ENCODE data around the gene PDZK1IP1.
"Not testable (repeated sequence)": the region's sequence is repeated elsewhere in the genome, so short reads cannot be mapped to it uniquely, and the experiment has no call there.

PDZK1IP1 gene

GRCh38 chr1:47193496-47193895 is 3.7 kb upstream of the PDZK1IP1 start:
- not testable (repeated sequence) for DNase-seq

DNA sequence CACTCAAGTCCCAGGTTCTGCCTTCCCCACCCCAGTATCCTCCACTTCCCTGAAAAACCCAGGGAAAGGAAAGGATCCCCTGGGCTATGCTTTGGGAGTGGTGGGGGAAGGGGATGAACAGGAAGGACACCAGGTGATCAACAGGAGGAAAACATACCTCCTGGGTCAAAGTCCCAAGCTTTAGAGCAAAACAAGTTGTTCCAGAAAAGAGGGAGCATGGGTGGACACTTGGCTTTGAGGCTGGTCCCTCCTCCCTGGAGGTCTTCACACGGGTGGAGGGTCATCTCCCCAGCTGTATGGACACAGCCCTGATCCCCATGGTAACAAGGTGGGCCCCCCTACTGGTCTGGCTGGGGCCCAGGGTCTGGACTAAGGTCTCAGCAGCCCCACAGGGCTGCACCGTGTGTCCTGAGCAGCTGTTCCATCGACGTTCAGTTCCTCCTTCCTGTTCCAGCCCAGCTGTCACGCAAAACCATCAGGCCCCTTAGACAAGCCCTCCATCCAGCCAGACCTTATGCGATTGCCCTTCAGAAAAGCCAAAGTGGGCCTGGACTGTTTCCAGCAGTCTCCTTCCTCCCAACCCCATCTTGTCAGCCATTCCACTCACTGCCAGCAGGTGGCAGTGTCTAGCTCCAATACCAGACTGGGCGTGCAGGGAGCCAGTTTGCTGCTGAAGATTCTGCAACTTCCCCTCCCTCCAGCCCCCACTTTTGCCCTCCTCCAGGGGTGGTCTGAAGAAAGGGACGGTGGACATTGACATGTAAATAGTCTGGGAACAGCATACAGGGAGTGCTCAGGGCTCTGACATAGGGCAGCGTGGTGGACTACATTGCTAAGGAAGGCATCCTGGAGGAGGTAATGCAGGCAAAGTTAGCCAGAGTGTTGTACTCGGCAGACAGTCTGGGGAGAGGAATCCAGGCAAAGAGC is 2.9 kb upstream of the PDZK1IP1 start:
- DNase-seq: peak; percentile 88

- no peak for DNase-seq
These were observed 2.2 kb upstream of the PDZK1IP1 start for GRCh38 chr1:47191940-47192457.

DNA sequence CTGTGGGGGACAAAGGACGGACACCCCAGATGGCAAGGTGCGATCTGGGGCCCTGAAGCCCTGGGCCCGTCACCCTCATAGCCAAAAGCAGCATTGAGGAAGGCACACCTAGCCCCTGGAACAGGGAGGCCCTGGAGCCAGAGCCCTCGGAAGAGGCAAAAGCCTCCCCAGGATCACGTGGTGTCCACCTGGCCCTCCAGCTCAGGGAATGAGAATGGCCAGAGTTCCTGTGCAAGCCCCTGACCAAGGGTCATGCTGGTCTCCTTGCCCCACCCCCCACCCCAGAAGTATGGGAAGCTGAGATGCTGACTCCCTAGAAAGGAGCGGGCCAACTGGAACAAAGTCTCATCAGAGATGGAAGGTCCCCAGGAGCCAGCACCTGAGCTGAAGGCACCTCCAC is 1.0 kb upstream of the PDZK1IP1 start:
- DNase-seq: no peak

DNA sequence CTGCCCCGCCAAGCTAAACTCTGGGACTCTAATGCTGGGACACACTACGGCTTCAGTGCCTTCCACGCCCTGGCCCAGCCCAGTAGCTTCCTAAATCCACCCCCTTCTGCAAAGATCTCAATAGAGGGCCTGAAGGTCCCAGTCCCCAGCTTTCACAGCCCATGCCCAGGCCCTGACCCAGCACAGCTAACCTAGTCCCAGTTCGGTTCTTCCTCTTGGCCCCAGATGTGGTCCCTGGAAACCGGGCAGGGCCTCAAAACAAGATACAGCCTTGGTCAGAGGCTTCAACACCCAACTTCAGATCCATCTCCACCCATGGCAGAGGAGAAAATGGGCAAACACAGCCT is 646 bp upstream of the PDZK1IP1 start:
- DNase-seq: no peak

- DNase-seq: no peak
These were observed 748 bp downstream of the PDZK1IP1 start for GRCh38 chr1:47188791-47189785.

DNA sequence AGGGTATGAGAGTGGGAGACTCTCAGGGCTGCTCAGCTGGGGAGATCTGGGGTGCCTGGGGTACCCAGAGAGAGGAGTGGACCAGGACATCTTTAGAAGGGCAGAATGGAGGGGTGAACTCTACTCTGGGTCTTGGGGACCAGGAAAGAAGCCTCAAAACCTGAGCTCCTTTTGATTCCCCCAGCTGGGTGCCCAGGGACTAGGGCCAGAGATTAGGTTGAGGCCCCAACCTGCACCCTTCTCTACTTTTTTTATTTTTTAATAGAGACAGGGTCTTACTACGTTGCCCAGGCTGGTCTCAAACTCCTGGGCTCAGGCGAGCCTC is 1.9 kb downstream of the PDZK1IP1 start:
- no peak for DNase-seq

DNA sequence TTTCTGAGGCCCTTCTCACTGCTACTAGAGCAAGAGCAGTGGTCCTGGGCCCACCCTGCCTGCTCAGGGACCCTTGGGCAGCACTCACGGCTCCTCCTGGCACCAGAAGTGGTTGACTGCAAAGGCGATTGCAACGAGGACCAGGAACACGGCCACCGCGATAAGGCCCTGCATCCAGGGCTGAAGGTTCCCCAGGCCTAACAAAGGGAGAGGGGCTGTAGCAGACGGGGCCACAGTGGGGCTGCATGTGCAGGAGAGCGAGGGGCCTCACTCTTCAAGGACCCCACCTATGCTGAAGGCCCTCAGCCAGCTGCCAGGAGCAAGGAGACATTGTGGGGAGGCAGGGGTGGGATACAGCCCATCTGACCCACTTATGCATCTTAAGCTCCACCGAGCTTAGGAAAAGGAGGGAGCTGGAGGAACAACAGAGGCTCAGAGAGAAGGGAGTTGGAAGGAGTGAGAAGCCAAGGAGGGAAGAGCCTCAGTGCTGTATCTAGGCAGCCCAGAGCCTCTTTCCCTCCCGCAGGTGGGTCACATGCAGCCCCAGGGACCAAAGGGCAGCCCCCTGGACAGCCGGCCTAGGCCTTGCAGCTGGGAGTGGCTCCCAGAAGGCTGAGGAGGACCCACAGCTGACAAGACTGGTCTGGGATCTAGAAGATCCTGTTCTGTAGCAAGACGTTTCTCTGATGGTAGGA is 2.5 kb downstream of the PDZK1IP1 start:
- DNase-seq: no peak

- no peak for DNase-seq
These were observed 3.3 kb downstream of the PDZK1IP1 start for GRCh38 chr1:47186267-47187185.

- no peak for DNase-seq
These were observed 4.8 kb downstream of the PDZK1IP1 start for GRCh38 chr1:47184822-47185677.

GRCh38 chr1:47184090-47184821 is 5.6 kb downstream of the PDZK1IP1 start:
- peak; percentile 91 for DNase-seq

DNA sequence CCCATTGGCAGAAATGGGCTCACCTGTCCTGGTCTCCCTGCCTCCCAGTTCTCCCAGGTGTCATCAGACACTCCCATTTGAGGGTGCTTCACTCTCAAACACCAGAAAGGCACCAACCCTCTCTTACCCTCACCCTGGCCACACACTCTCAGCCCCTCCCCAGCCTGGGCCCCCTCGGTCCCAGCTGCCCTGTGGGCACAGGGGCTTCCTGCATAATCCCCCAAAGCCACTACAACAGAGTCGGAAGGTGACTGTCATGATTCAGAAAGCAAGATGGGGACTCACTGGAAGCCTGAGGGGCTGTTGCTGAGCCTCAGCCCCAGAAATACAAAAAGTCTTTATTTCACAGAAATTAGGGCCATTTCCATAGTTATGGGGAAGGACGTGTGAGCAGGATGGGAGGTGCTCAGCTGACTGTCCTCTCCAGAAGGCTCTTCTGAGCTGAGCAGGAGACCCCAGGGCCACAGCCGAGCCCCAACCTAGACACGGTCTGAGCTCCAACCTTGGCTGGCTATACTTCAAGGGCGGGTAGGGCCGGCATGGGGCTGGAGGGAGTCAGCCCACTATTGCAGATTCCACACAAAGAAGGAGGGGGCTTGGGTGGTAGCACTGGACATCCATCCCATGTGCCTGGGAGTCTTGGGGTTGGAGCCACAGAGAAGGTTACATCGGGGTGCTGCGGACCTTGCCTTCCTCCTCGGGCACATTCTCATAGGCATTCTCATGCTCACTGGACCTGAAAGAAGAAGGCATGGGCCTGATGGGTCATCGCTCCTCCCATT is 6.3 kb downstream of the PDZK1IP1 start:
- DNase-seq: no peak

- no peak for DNase-seq
These were observed 7.1 kb downstream of the PDZK1IP1 start for GRCh38 chr1:47182676-47183235.

DNA sequence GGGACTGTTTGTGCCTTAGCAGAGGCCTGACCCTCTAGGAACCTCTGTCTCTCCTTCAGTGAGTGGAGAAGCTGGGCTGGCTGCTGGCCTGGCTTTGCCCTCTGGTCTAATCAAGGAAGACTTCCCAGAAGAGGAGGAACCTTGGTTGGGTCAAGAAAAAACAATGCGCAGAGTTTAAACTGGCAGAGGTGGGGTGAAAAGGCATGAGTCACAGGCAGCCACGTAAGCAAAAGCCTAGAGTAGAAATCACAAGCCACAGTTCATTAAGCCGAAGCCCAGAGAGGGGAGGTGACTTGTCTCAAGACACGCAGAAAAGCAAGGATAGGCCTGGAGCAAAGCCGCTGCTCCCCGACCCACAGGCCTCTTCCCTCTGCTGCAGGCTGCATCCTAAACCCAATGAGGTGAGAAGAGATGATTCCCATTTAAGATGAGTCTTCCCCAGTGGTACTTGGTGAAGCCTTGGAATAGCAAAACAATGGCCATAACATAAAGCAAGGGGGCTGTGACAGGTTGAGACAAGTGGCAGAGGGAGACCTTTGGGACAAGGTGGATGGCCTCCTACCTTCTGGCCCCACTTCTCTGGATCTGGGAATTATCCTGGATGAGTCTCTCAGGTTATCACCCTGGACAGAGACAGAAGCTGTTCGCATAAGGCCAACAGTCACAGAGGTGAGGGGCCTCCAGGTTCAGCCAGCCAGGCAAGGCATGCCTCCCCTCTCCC is 7.7 kb downstream of the PDZK1IP1 start:
- peak; percentile 97 for DNase-seq

- DNase-seq: no peak
These were observed 8.5 kb downstream of the PDZK1IP1 start for GRCh38 chr1:47181095-47181954.

DNA sequence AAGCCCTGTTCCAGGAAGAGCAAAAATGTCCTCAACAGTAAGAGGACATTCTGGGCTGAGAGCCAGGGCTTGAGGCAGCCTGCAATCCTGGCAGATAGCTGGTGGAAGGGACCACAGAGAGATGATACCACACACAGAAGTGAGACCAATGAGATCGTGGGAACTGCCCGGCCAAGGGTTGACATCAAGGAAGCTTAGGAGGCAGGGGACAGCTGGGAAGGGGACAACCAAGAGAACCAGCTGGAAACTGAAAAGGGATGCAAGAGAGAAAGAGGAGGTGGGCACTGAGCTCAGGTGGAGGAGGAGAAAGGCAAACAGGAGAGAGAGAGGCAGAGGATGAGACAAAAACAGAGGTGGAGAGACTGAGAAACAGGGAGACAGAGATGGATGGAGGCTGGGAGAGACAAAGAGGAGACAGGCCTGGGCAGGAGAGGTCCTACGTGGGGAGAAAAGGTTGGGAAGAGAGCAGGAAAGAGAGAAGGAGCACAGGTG is 9.2 kb downstream of the PDZK1IP1 start:
- no peak for DNase-seq

- no peak for DNase-seq
These were observed 9.8 kb downstream of the PDZK1IP1 start for GRCh38 chr1:47179988-47180563.
